HepG2 (cell line): ENCODE measurements around the gene IGSF21. TPM values are rescaled to one million over a fixed set of nuclear protein-coding genes. Genes with fewer than 3 reads are reported as not detected.

Source experiments
- ATAC-seq: fragments of 200-7000 bp; cut with Tn5 transposase; 3 replicates; pipeline ENCODE4 v1.9.1; 2020; ENCODE audit warnings: mild to moderate bottlenecking, moderate library complexity
- BruUV-seq: library from RNA; stranded (reverse); fragments of 400-500 nt; replicated peaks from 2 replicates; lab custom pipeline; 2021; lab: Mats Ljungman, UMichigan
- CTCF ChIA-PET: fragments of 300-600 bp; formaldehyde crosslinking; extraction: SDS; loops from one replicate; lab custom pipeline; 2021; ENCODE audit warnings: low total read pairs, inconsistent platforms, low intra/inter-chr PET ratio; lab: Yijun Ruan, JAX
- POLR2A ChIA-PET: fragments of 350-600 bp; sonication (Branson Sonifier 250); formaldehyde crosslinking; loops from one replicate; lab custom pipeline; 2020; ENCODE audit warnings: antibody characterized with exemption, inconsistent platforms; lab: Yijun Ruan, JAX
- DNase-seq: peaks from one replicate; pipeline ENCODE4 v3.0.0-alpha.2; 2015; ENCODE audit warnings: low spot score
- FAIRE-seq: peaks from 3 replicates; lab custom pipeline; 2011; peaks lifted over from hg19 to GRCh38; lab: Jason Lieb, UNC
- H2AFZ ChIP-seq: one replicate; pipeline ENCODE4 v1.6.1; 2011; ENCODE audit warnings: low read length, inconsistent platforms
- H3K27ac ChIP-seq: fragments of 300-600 bp; 3 replicates; pipeline ENCODE4 v1.8.0; 2011; ENCODE audit warnings: mixed run types, mild to moderate bottlenecking, mixed read lengths, low read length, inconsistent platforms; ENCODE audit not compliant: insufficient read depth; ENCODE audit errors: extremely low read length
- H3K27me3 ChIP-seq, 2 experiments: fragments of 200-600 bp in 1 of 2; 2 replicates in 1 of 2; 3 replicates in 1 of 2; pipeline versions ENCODE4 v1.6.0 to v1.8.0; 2011; ENCODE audit warnings: low read length in 2 of 2, mild to moderate bottlenecking in 2 of 2, moderate library complexity in 2 of 2, inconsistent platforms in 1 of 2; ENCODE audit not compliant: insufficient read depth in 2 of 2, control insufficient read depth in 1 of 2
- H3K36me3 ChIP-seq, 2 experiments: fragments of 200-600 bp in 1 of 2; replicated peaks in 1 of 2; 2 replicates in 1 of 2; 3 replicates in 1 of 2; pipeline versions ENCODE4 v1.5.1 to v1.8.0; 2011; ENCODE audit warnings: low read length in 2 of 2, inconsistent platforms in 1 of 2; ENCODE audit not compliant: insufficient read depth in 2 of 2, control insufficient read depth in 1 of 2
- H3K4me1 ChIP-seq: 2 replicates; pipeline ENCODE4 v1.5.1; 2012; ENCODE audit warnings: low read length, inconsistent platforms; ENCODE audit not compliant: insufficient read depth
- H3K4me2 ChIP-seq: 2 replicates; pipeline ENCODE4 v1.6.0; 2011; ENCODE audit warnings: low read depth, low read length, inconsistent platforms
- H3K4me3 ChIP-seq, 3 experiments: fragments of 200-600 bp in 1 of 3; sonication (generic), shearing (Covaris generic) in 1 of 3; replicated peaks in 1 of 3; 2 replicates each; pipeline ENCODE4 v1.5.1; 2011 to 2016; ENCODE audit warnings: low read length in 3 of 3, inconsistent platforms in 2 of 3, low read depth in 2 of 3, mild to moderate bottlenecking in 2 of 3, control low read depth in 1 of 3, mixed read lengths in 1 of 3; ENCODE audit not compliant: insufficient read depth in 1 of 3
- H3K79me2 ChIP-seq: one replicate; pipeline ENCODE4 v1.6.1; 2011; ENCODE audit warnings: low read length, inconsistent platforms; ENCODE audit not compliant: insufficient read depth
- H3K9ac ChIP-seq: 2 replicates; pipeline ENCODE4 v1.6.0; 2011; ENCODE audit warnings: mild to moderate bottlenecking, low read depth, low read length, inconsistent platforms; ENCODE audit not compliant: insufficient read depth
- H3K9me3 ChIP-seq: 2 replicates; pipeline ENCODE4 v1.5.1; 2012; ENCODE audit warnings: mild to moderate bottlenecking, low read length
- H4K20me1 ChIP-seq: 2 replicates; pipeline ENCODE4 v1.6.0; 2011; ENCODE audit warnings: inconsistent platforms, mild to moderate bottlenecking, low read length, moderate library complexity; ENCODE audit not compliant: insufficient read depth
- FOXM1 ChIP-seq: sonication (generic); formaldehyde crosslinking; IDR thresholded peaks from 2 replicates; pipeline ENCODE4 v1.5.0; 2020; ENCODE audit warnings: missing genetic modification reagents
- HDAC6 ChIP-seq: fragments of 200-600 bp; sonication (generic); IDR thresholded peaks from 2 replicates; pipeline ENCODE4 v1.7.0; 2017; ENCODE audit warnings: mild to moderate bottlenecking, antibody characterized with exemption, low read length, low read depth
- JUN ChIP-seq: sonication (generic); formaldehyde crosslinking; IDR thresholded peaks from 2 replicates; pipeline ENCODE4 v1.4.0; 2020; ENCODE audit warnings: mild to moderate bottlenecking, missing genetic modification reagents
- TFE3 ChIP-seq: IDR thresholded peaks from 2 replicates; pipeline ENCODE4 v1.6.1; 2016
- ZNF512 ChIP-seq: sonication (generic); formaldehyde crosslinking; IDR thresholded peaks from 2 replicates; pipeline ENCODE4 v1.4.0; 2020; ENCODE audit warnings: mild to moderate bottlenecking, missing genetic modification reagents
- whole genome bisulfite sequencing: methylation state at CpG from one replicate; pipeline ENCODE4 v1.1.6; 2017; ENCODE audit warnings: low lambda C conversion rate; 5-methylcytosine and 5-hydroxymethylcytosine counted together
- in situ Hi-C: cut with HindIII; loops from 2 replicates; pipeline ENCODE4 v1.10.0; 2017; ENCODE audit warnings: low pct_unique_long_range_greater_than_20kb; ENCODE audit not compliant: extremely low pct_ligation_motif_present
- intact Hi-C: fragments of 100-400 bp; cut with micrococcal nuclease; formaldehyde crosslinking; loops from one replicate; pipeline ENCODE4 v1.10.0; 2022; ENCODE audit not compliant: unreplicated experiment
- polyA plus RNA-seq, 8 experiments: library from polyadenylated mRNA; depleted of rRNA in 3 of 8; stranded (reverse) in 7 of 8; unstranded in 1 of 8; fragments of >200 nt; fragmentation: Illumina TruSeq in 4 of 8; extraction: Trizol in 4 of 8; gene quantifications; 2 replicates each; pipeline versions ENCODE4 v1.2.1 to v1.2.3, GENCODE V29; 2011 to 2016; ENCODE audit warnings: low read depth in 4 of 8, missing spikeins in 1 of 8, mixed read lengths in 1 of 8; ENCODE audit not compliant: insufficient read depth in 1 of 8
- total RNA-seq, 5 experiments: library from RNA; depleted of rRNA; stranded (reverse); fragments of >200 nt; fragmentation: Illumina TruSeq; extraction: Trizol; gene quantifications; 2 replicates each; pipeline ENCODE4 v1.2.3, GENCODE V29; 2016; ENCODE audit warnings: low read depth in 1 of 5
- TF ChIP-seq, protein P1 (sequence below): sonication (generic); formaldehyde crosslinking; IDR thresholded peaks from 2 replicates; pipeline ENCODE4 v1.4.0; 2020; ENCODE audit warnings: missing genetic modification reagents, borderline replicate concordance
- TF ChIP-seq, protein P2 (sequence below): sonication (generic); formaldehyde crosslinking; IDR thresholded peaks from 2 replicates; pipeline ENCODE4 v1.5.0; 2020; ENCODE audit warnings: mild to moderate bottlenecking, missing genetic modification reagents, borderline replicate concordance

Gene IGSF21
- total and polyA plus RNA-seq, 2 of the 13 experiments (the other 11 are each of a cell fraction or from before 2014, with no cell fraction given): not detected

DNA sequence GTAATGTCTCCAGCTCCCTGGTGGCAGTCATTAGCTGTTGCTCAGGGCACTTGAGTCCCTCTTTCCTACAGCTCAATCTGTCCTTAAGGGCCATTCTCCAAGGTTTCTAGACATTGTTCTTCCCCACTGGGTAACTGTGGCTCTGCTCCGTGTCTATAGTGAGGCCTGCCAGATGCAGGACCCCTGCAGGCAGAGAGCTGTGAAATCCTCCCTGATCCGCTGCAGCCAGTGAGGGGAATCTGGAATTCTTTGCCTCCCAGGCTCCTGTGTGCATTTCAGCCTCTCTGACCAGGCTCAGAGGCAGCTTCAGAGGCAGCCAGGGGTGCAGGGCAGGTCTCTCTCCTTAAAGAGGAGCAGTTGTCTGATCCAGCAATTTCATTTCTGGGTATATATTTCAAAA, 14.4 kb upstream of the IGSF21 start:
- TF ChIP-seq HDAC6 (no peak), ZNF512 (CRISPR knock-in tag) (no peak), TFE3 (CRISPR knock-in tag) (no peak), FOXM1 (no peak), JUN (CRISPR knock-in tag) (no peak)
- TF ChIP-seq, protein P1, sequence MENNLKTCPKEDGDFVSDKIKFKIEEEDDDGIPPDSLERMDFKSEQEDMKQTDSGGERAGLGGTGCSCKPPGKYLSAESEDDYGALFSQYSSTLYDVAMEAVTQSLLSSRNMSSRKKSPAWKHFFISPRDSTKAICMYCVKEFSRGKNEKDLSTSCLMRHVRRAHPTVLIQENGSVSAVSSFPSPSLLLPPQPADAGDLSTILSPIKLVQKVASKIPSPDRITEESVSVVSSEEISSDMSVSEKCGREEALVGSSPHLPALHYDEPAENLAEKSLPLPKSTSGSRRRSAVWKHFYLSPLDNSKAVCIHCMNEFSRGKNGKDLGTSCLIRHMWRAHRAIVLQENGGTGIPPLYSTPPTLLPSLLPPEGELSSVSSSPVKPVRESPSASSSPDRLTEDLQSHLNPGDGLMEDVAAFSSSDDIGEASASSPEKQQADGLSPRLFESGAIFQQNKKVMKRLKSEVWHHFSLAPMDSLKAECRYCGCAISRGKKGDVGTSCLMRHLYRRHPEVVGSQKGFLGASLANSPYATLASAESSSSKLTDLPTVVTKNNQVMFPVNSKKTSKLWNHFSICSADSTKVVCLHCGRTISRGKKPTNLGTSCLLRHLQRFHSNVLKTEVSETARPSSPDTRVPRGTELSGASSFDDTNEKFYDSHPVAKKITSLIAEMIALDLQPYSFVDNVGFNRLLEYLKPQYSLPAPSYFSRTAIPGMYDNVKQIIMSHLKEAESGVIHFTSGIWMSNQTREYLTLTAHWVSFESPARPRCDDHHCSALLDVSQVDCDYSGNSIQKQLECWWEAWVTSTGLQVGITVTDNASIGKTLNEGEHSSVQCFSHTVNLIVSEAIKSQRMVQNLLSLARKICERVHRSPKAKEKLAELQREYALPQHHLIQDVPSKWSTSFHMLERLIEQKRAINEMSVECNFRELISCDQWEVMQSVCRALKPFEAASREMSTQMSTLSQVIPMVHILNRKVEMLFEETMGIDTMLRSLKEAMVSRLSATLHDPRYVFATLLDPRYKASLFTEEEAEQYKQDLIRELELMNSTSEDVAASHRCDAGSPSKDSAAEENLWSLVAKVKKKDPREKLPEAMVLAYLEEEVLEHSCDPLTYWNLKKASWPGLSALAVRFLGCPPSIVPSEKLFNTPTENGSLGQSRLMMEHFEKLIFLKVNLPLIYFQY (CRISPR knock-in tag): no peak
- TF ChIP-seq, protein P2, sequence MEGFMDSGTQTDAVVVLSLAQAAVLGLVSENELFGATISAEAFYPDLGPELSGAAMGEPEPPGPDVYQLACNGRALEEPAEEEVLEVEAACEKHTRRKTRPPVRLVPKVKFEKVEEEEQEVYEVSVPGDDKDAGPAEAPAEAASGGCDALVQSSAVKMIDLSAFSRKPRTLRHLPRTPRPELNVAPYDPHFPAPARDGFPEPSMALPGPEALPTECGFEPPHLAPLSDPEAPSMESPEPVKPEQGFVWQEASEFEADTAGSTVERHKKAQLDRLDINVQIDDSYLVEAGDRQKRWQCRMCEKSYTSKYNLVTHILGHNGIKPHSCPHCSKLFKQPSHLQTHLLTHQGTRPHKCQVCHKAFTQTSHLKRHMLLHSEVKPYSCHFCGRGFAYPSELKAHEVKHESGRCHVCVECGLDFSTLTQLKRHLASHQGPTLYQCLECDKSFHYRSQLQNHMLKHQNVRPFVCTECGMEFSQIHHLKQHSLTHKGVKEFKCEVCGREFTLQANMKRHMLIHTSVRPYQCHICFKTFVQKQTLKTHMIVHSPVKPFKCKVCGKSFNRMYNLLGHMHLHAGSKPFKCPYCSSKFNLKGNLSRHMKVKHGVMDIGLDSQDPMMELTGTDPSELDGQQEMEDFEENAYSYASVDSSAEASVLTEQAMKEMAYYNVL (CRISPR knock-in tag): no peak
- no TSS peak for BruUV-seq
- FAIRE-seq (no peak), ATAC-seq (no peak), DNase-seq (no peak)
- Histone ChIP-seq H3K27ac (no peak overlapping the region), H3K9ac (no peak overlapping the region), H3K4me2 (no peak overlapping the region), H3K79me2 (no peaks in the 10 kb centered on the region), H3K27me3 (peaks cover 0 to 3% of the 10 kb centered on the region in 2 experiments; a peak in 2 of 5 replicates), H3K4me3 (no peak overlapping the region), H3K9me3 (no peaks in the 10 kb centered on the region), H3K4me1 (no peaks in the 10 kb centered on the region), H4K20me1 (peaks cover 2% of the 10 kb centered on the region; the same call in 1 of the 2 replicates), H2AFZ (no peak overlapping the region), H3K36me3 (no peaks in the 10 kb centered on the region)
- POLR2A ChIA-PET: no interaction called here
- intact Hi-C loops (no loop called here), in situ Hi-C loops (no loop called here)
- 0% methylated on average over 1 of the region's 2 CpGs for WGBS
- CTCF ChIA-PET: no interaction called here
